Astrocyte (in vitro differentiated cells and primary cell): ENCODE data around the gene TFPI2.

ENCODE experiments used
- EZH2 ChIP-seq: IDR thresholded peaks from 2 replicates; pipeline ENCODE4 v1.6.1; 2012; ENCODE audit warnings: mild to moderate bottlenecking, low read length, inconsistent platforms; ENCODE audit not compliant: insufficient read depth
- TF ChIP-seq, protein P1 (sequence below): IDR thresholded peaks from 2 replicates; pipeline ENCODE4 v1.5.1; 2011; ENCODE audit warnings: low read depth, mild to moderate bottlenecking, inconsistent platforms, low read length, moderate library complexity; ENCODE audit not compliant: insufficient read depth

DNA sequence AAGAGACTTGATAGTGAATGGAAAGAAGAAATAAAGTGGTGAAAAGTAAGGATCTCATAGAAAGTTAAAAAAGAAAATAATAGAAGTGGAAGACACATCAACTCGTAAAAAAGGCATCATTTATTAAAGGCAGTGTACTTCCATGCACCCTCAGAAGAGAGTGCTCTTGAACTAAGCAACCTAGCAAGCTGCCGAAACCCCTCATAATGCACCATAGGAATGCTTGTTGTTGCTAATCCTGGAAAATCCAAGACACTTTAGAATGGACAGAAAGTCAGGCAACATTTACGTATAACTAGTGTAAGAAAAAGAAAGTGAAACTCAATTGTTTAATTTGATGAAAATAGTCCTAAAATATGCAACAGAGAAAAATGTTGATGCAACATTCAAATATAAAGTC, 12.8 kb downstream of the TFPI2 start:
- TF ChIP-seq EZH2, result no peak
- TF ChIP-seq, protein P1, sequence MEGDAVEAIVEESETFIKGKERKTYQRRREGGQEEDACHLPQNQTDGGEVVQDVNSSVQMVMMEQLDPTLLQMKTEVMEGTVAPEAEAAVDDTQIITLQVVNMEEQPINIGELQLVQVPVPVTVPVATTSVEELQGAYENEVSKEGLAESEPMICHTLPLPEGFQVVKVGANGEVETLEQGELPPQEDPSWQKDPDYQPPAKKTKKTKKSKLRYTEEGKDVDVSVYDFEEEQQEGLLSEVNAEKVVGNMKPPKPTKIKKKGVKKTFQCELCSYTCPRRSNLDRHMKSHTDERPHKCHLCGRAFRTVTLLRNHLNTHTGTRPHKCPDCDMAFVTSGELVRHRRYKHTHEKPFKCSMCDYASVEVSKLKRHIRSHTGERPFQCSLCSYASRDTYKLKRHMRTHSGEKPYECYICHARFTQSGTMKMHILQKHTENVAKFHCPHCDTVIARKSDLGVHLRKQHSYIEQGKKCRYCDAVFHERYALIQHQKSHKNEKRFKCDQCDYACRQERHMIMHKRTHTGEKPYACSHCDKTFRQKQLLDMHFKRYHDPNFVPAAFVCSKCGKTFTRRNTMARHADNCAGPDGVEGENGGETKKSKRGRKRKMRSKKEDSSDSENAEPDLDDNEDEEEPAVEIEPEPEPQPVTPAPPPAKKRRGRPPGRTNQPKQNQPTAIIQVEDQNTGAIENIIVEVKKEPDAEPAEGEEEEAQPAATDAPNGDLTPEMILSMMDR, result no peak
